NOMO-1 treated with dmso at 0.1 percent for 144 hours (cell line): ENCODE measurements around the gene FRS3.
A peak's percentile ranks its signal among the peaks of the same experiment; 100 is the strongest.

ENCODE experiments used
- DNase-seq: peaks from one replicate; lab custom pipeline; 2025; ENCODE audit not compliant: unreplicated experiment; lab: John Stamatoyannopoulos, UW

The FRS3 gene

DNA sequence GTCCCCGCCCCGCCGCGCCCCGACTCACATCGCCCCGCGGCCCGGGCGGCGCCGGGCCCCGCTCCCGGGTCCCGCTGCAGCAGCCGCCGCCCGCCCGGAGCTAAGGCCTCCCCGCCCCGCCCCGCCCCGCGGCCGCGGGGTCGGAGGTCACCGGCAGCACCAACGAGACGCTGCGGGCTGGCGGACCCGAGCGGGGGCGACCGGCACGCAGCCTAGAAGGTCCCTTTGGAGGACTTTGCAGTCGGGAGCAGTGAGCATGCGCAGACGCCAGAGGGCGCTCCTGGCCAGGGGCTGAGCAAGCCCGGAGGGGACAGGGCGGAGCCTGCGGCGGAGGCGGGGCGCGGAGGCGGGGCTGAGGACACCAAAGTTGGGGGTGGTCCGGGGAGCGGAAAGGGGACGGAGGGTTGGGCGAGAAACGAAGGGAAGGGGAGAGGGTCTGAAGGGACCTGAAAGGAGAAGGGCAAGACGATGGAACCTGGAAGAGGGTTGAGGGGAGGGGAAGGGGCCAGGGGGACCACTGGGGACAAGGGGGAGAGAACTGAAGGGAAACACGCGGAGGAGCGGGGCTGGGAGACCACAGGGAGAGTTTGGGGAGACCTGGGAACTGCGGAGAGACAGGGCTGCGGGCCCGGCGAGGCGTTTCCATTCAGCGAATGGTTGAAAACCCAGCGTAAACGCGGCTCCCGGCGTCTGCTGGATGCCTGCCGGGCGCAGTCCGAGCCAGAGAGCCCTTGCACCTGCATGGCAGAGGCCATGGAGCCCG lies at the start of gene FRS3:
Gene FRS3, minus strand, starts transcription at position 113 of the 763 bp plus-strand sequence. CDS start 2,913 bp downstream, outside the sequence.
- DNase-seq, result peak; percentile 92

DNA sequence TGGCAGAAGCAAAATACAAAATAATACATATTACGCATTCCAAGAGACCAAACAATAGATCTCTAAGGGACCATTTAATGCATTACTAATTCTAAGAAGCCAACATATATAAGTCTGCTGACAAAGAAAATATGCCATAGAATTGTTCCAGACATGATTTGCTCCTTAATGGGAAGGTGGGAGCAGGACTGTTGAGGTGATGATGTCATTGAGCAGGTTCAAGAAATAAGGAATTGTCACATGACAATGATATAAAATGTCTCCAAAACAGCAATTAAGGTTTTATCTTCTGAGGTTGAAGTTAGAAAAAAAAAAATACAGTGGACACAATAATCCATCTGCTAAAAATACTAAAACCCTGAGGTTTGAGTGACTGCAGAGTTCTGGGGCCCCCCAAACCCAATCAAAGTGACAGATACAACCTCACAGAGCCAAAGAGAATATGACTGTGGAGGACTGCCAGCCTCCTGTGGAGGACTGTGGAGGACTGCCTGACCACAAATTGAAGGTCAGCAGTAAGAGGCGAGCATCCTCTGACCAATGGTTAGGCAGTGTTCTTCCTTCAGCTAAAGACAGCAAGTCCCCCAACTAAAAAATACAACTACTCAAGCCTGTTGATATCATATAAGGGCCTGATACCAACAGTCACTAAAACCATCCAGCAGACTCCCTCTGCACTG lies 46.8 kb upstream of the FRS3 start:
- no peak for DNase-seq

- DNase-seq, result no peak
Observed at GRCh38 chr6:41824571-41825569, 45.2 kb upstream of the FRS3 start.

DNA sequence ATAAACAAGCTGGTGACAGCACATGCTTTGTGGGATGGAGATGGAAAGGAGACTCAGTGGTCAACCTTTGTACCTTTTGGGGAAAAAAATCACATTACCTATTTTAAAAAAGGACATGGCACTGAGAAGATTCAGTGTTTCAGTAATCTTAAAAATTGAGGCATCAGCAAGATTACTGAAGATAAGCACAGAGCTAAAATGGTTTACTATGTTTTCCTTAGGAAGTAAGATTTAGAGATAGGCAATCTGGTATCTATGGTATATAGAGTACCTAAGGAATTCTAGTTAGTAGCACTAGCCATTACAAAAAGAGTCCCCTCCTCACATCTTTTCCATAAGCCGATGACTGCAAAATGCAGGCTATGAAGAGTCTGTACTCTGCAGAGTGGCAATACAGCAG lies 43.5 kb upstream of the FRS3 start:
- DNase-seq, result no peak

- no peak for DNase-seq
Observed at GRCh38 chr6:41822021-41822420, 42.3 kb upstream of the FRS3 start.

GRCh38 chr6:41821266-41821665 lies 41.6 kb upstream of the FRS3 start:
- DNase-seq, result no peak

GRCh38 chr6:41818271-41819054 lies 38.8 kb upstream of the FRS3 start:
- peak; percentile 0 for DNase-seq

DNA sequence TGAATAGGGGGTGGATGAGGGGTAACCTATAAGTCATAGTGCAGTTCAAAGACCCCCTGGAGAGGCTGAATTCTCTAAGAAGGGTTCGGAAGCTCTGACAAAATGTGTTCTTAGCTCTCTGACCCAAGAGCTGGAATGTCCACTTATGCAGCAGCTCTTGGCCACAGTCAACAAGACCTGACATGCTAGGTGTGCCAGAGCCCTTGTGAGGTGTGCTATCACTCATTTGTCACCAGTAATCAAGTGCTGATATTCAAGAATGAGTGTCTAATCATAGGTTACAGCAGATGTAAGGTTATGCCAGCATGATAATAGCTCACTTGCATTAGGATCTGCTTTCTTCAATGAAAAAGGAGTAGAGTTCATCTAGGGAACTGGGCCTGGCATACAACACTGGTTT lies 35.9 kb upstream of the FRS3 start:
- DNase-seq, result no peak

GRCh38 chr6:41814629-41815028 lies 34.9 kb upstream of the FRS3 start:
- DNase-seq, result no peak

DNA sequence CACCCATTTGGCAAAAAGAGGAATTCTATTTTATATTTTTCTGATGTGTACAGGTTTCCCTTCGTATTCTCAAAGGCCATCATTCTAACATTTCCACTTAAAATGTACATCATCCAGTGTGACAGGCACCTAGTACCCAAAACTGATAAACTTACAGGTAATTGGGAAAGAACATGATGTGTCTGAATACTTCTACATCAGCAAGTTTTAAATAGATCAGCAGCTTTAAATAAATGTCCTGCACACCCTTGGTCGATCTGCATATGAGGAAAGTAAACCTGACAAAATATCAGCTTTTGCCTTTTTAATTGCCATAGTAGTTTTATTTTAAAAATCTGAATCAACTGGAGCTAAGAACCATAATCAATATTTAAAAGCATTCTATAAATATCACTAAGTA lies 34.3 kb upstream of the FRS3 start:
- no peak for DNase-seq

DNA sequence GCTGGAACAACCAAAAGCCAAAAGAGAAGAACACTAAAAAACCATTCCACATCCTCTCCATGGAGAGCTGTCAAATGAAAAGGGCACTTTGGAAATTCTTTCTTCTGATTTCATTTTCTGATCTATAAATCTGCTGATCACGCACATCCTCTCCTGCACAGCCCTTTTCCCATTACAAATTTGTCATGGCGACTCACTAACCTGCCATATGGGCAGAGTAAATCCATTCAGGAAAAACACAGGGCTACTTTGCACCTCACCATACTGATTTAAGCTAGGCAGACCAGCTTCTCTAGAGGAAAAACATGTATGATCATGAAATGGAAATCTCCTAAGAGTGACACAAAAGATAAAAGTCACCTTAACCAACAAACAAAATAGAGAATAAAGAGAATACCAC lies 33.8 kb upstream of the FRS3 start:
- no peak for DNase-seq

DNA sequence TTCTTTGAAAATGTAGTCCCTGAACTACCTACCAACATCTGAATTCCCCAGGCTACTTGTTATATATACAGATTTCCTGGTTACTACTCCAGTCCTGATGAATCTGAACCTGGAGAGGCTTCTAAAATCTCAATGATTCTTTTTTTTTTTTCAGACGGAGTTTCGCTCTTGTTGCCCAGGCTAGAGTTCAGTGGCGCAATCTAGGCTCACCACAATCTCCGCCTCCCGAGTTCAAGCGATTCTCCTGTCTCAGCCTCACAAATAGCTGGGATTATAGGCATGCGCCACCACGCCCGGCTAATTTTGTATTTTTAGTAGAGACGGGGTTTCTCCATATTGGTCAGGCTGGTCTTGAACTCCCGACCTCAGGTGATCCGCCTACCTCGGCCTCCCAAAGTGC lies 32.2 kb upstream of the FRS3 start:
- DNase-seq, result peak; percentile 10

DNA sequence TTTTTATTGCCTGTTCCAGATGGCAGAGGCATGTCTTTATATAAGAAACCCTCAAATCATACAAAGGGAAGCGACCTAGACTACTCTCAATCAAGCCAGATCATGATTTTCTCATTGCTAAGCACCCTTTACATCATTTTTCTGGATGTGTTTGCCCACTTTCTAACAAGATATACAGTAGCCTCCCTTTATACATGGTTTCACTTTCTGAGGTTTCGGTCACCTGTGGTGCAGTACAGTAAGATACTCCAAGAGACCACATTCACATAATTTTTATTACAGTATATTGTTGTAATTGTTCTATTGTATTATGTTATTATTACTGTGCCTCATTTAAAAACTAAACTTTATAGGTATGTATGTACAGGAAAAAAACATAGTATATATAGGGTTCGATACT lies 31.4 kb upstream of the FRS3 start:
- no peak for DNase-seq

DNA sequence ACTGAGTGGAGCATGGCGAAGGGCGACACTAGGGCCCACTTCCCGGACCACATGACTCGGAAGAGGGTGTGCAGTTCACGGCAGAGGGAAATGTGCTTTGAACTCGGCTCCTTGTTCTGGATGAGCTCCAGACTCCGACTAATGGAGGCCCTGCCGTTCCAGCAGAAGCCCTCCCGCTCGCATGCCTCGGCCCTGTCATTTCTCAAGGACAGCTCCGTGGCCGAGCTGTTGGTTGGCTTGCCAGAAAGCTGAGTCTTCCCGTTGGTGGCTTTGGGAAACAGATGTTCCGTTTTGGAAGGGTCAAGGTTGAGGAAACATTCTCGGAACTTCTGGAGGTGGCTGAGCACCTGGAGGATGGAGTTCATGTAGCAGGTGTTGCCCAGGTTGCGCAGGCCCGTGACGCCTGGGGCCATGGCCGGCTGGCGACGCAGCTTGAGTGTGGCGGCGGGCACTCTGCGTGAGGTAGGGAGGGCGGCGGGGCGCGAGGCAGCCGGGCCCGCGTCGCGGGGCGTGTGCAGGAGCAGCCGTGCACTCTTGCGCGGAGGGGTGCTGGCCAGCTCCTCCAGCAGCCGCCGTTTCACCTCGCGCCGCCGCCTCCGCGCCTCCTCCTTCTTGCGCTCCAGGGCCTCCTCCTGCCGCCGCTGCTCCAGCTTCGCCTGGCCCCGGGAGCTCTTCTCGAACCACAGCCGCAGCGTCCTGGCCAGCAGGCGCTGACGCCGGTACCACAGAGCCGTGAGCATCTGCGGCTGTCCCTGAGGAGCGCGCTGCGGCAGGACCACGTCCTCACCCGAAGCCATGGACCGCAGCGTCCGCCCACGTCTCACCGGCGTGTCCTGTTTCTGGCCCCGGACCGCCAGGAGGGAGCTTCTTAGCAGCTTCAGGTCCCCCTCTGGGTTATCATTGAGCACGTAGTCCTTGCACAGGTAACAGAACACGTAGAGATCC lies 26.4 kb upstream of the FRS3 start:
- DNase-seq, result no peak

- no peak for DNase-seq
Observed at GRCh38 chr6:41801380-41801779, 21.7 kb upstream of the FRS3 start.

- no peak for DNase-seq
Observed at GRCh38 chr6:41799559-41799911, 19.8 kb upstream of the FRS3 start.

GRCh38 chr6:41798901-41799558 lies 19.3 kb upstream of the FRS3 start:
- DNase-seq, result no peak

- no peak for DNase-seq
Observed at GRCh38 chr6:41796474-41796873, 16.8 kb upstream of the FRS3 start.

- no peak for DNase-seq
Observed at GRCh38 chr6:41791984-41792383, 12.3 kb upstream of the FRS3 start.
